NCI-H2081 treated with DMSO at 0.1 percent for 48 hours (cell line): ENCODE data around the gene EEF1G.
"Not testable (repeated sequence)": the region's sequence is repeated elsewhere in the genome, so short reads cannot be mapped to it uniquely, and the experiment has no call there.

ENCODE experiments used
- DNase-seq: peaks from one replicate; lab custom pipeline; 2025; lab: John Stamatoyannopoulos, UW

The EEF1G gene

GRCh38 chr11:62573592-62574362 lies at the start of gene EEF1G:
Gene EEF1G (minus strand): TSS chr11:62573891. CDS start chr11:62573842, 49 bp downstream.
- peak; percentile 97 for DNase-seq

DNA sequence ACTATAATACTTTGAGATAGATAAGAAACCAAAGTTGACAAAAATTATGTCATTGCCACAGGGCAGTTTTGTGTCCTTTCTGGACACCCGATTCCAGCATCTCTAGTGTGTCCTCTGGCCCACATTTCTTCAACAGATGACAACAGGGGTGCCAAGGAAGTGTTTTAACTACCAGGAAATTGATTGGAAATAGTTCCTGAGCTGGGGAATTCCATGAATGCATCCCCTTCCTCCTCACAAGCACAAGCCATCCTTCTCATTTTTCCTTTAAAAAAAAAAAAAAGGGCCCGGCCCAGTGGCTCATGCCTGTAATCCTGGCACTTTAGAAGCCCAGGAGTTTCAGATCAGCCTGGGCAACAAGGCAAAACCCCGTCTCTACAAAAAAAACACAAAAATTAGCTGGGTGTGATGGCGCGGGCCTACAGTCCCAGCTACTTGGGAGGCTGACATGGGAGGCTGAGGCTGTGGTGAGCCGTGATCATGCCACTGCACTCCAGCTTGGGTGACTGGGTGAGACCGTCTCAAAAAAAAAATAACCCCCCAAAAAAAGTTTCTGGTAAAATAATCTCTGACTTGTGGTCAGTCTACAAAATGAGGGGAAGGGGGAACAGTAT lies 48.9 kb upstream of the EEF1G start:
- no peak for DNase-seq

GRCh38 chr11:62621567-62622470 lies 48.1 kb upstream of the EEF1G start, which contains the start of gene B3GAT3:
Gene B3GAT3 (minus strand): TSS chr11:62621986. CDS start chr11:62621947, 39 bp downstream.
- peak; percentile 90 for DNase-seq

DNA sequence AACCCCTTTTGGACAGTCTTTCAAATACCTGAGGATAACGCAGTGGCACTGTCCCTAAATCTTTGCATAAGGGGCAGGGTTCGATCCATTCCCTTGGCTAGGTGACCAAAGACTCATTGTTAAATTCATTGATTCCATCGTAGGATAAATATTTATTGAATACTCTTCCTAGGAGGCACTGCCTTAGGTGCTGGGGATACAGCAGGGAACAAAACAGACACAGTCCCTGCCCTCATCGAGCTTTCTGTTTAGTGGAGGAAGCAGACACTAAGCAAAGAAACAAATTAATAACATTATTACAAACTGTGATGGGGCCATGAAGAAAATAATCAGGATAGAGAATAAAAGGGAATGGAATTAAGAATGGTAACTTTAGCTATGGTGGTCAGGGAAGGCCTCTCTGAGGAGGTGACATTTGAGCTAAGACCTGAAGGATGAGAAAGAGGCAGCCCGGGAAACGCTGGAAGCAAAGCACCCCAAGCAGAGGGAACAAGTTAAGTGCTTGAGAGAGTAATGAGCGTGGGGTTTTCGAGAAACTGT lies 47.4 kb upstream of the EEF1G start:
- no peak for DNase-seq

DNA sequence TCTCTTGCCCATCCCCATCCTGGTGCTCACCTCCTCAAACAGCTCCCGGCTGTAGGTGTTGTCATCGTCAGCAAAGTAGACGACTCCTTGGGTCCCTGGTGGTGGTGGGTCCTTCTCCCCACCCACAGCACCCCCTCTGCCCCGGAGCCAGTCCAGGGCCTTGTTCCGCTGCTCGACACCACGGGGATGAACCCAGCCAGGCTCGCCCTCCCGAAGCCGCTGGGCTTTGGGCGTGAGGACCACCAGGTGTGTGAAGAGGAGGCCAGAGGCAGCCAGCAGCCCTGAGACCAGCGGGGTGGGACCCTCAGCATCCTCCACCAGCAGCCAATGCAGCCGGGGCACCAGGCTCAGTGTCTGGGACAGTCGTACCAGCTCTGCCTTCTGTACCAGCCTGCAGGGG lies 43.3 kb upstream of the EEF1G start:
- DNase-seq = not testable (repeated sequence)

DNA sequence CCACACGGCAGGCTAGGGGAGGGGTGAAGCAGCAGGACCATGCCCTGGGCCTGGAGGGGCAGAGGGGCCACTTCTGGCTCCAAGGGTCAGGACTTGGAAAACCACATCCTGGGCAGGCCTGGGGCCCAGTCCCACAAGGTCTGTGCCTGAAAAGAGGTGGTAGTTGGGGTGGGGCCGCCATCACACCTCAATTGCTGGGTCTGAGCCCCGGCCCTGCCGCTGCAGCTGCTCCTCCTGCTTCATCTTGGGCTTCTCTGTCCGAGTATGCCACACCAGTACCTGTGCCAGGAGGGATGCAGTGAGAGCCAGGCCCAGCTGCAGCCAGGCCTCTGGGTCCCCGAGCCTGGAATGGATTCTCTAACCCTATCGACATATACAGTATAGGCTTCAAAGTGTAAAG lies 41.8 kb upstream of the EEF1G start:
- no peak for DNase-seq

DNA sequence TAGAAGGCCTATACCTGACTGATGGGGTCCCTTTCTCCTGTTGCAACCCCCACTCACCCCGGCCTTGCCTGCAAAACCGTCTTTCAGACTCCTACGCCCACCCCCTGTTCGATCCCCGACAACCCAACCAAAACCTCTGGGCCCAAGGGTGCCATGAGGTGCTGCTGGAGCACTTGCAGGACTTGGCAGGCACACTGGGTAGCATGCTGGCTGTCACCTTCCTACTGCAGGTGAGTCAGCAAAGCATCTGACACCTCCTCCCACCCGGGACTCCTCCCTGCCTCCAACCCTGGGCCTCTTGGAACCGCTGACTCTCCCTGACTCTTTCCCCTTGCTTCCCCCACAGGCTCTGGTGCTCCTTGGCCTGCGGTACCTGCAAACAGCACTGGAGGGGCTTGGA lies 40.6 kb upstream of the EEF1G start:
- no peak for DNase-seq

DNA sequence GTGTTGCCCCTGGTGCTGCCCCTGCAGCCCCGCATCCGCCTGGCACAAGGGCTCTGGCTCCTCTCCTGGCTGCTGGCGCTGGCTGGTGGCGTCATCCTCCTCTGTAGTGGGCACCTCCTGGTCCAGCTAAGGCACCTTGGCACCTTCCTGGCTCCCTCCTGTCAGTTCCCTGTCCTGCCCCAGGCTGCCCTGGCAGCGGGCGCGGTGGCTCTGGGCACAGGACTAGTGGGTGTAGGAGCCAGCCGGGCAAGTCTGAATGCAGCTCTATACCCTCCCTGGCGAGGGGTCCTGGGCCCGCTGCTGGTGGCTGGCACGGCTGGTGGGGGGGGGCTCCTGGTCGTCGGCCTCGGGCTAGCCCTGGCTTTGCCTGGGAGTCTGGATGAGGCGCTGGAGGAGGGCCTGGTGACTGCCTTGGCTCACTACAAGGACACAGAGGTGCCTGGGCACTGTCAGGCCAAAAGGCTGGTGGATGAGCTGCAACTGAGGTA lies 39.6 kb upstream of the EEF1G start:
- DNase-seq = no peak

DNA sequence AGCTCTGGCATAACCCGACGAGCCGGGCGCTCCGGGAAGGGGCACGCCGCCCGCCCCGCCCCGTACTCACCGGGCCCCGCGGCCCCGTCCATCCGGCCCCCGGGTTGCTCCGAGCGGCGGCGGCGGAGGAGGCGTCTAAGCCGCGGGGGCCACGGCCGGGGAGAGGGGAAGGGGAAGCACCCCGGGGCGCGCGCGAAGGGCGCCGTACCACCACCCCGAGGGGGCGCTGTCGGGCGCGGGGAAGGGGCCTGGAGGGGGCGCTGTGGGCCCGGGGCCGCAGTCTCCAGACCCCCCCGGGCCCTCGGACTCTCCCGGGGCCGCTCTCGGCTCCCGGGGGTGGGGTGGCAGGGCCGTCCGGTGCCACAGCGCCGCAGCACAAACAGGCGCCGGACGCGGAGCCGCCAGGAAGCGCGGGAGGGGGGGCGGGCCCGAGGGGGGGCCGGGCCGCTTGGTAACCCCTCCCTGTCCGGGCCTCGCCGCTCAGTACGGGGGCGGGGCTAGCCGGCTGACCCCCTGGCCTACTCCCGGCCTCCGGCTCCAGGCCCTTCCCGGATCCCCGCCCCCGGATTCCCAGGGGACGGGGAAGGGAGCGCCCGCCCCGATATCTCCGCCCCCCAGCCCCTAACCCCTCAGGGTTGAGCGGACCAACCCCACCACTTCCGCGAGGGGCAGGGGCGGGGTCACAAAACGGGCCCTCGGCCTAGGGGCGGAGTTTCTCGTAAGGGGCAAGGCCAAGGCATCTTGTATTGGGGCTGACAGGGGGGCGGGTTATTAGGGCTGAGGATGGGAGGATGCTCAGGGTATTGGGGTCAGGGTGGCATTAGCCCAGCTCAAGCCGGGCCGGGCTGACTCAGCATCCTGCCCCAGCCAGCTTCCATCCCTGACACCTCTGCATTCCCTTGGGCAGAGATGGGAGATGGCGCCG lies 38.9 kb upstream of the EEF1G start, which contains the start of the genes EML3 and ROM1:
Gene EML3, minus strand, starts transcription at position 410 of the 925 bp plus-strand sequence. Its CDS starts 318 bp downstream, at position 92.
Gene ROM1, plus strand, starts transcription at position 892 of the 925 bp plus-strand sequence. Its CDS starts 25 bp downstream, at position 917.
- no peak for DNase-seq

GRCh38 chr11:62611705-62612365 lies 38.1 kb upstream of the EEF1G start:
- no peak for DNase-seq

DNA sequence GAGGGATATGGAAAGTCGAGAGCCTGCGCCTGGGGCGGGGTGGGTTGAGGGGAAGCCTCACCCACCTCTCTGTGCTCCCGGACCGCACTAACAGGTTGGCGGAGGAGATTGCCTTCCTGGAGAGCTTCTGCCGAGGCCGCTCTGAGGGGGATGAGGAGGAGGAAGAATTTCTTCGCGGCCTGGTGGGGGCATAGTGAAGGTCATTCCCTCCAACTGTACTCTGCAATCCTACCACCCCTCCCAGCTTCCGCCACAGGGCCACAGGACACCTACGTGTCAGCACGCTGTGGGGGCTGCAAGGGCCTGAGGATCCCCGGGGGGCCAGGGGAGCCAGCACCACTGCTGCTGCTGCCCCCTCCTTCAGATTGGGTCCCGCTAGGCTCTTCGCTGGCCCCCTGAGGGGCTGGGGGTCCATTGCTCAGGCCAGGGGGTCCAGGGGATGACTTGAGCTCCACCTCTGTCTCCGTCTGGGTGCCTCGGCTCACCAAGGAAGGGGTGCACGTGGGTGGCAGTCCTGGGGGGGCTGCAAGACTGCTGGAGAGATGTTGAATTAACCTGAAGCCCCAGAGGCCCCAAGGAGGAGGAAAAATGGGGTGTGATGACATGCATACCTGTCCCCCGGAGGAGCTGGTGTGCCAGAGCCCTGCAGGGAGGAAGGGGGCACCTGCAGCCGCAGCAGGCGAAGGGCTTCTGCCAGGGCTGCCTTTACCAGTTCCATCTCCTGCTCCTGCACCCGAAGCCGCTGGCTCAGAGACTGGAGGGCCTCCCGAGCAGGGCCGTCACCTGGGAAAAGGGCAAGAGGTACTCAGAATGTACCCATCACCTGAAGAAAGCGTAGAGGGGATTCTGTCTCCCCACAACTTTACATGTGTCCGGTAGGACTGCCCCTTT lies 37.4 kb upstream of the EEF1G start:
- no peak for DNase-seq

- no peak for DNase-seq
Observed at GRCh38 chr11:62610403-62610802, 36.7 kb upstream of the EEF1G start.

DNA sequence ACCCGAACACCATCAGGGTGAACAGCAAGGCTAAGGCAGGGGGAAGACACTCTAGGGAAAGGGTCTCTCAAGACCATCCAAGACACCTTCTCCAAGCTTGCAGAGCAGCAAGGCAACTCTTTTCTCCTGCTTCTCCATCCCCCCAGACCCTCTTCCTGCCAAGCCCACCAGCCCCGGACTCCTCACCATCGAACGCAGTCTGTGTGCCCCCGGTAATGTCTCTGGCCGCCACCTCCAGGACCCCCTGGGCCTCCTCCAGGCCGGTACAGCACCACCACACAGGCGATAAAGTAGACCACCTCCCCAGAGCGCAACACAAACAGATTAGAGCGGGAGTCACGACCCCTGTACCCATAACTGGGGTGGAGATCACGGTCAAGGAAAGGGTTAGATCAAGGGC lies 35.1 kb upstream of the EEF1G start:
- DNase-seq = no peak

- DNase-seq = no peak
Observed at GRCh38 chr11:62607714-62608113, 34.0 kb upstream of the EEF1G start.

DNA sequence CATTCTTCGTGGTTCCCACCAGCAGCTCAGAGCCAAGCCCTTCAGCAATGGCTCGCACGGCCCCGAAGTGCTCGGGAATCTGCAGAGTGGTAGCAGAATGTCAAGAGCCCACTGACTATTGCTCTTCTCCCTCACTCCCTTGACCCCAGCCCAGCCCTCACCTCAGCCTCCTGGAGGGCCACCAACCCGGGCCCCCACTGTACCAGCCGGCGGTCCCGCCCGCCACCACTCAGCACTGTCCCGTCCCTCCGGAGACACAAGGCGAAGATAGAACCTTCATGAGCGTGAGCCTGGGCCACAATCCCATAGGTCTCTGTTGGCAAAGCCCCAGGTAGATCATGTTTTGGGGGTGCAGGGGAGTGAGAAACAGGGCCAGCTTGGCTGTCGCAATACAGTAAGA lies 32.2 kb upstream of the EEF1G start:
- no peak for DNase-seq

DNA sequence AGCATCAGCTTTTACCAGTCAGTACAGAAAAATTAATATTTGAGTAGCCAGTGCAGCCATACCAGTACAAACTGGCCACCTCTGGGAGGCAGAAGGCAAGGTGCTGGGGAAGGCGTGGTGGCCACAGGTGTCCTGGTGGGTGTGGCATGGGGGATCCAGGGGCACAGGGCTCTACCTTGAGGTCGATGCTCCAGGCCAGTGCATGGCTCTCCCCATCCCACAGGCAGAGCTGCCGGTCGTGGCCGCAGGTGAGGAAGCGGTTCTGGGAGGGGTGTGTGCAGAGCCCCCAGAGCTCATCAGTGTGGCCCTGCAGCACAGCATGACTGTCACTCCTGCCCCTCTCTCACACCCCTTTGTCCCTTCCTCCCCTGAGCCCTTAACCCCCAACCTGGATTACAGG lies 31.8 kb upstream of the EEF1G start:
- DNase-seq = no peak

DNA sequence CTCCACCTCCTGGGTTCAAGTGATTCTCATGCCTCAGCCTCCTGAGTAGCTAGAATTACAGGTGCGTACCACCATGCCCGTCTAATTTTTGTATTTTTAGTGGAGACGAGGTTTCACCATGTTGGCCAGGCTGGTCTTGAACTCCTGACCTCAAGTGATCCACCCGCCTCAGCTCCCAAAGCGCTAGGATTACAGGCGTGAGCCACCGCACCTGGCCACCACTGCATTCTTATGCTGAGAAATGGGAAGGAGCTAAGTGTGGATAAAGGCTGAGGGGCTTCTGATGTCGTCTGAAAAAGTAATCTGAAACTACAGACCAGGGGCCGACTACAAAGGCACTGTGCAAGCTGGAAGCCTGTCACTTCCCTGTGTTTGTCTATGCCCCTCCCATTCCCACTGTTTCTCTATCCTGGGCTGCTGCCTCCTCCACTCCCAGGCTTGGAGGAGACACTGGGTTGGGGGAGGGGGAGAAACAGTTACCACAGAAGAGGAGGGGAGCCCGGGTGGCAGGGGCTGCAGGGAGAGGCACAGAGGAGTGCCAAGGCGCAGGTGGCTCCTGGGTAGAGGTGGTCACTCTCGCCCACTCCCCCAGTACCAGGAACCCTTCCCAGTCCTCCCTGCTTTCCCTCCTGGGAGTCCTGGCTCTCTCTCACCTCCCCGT lies 30.9 kb upstream of the EEF1G start:
- no peak for DNase-seq

GRCh38 chr11:62603776-62604299 lies 30.1 kb upstream of the EEF1G start:
- no peak for DNase-seq
